Measurements from ENCODE around the gene PRKG1.

PRKG1 gene

GRCh38 chr10:51300617-51301304 is 226.5 kb downstream of the PRKG1 start:
- no peaks in the 10 kb centered on the region for H3K36me3 Mint-ChIP-seq (ENCODE audit: low read depth)
- no peaks in the 10 kb centered on the region for H3K27me3 Mint-ChIP-seq
- H3K4me3 Mint-ChIP-seq = no peak overlapping the region
- H3K4me1 Mint-ChIP-seq (ENCODE audit: low read depth) = no peaks in the 10 kb centered on the region
- DNase-seq = no peak
- no peak overlapping the region for H3K27ac Mint-ChIP-seq
- no peaks in the 10 kb centered on the region for H3K9me3 Mint-ChIP-seq

- H3K36me3 Mint-ChIP-seq (ENCODE audit: low read depth) = no peaks in the 10 kb centered on the region
- no peaks in the 10 kb centered on the region for H3K4me1 Mint-ChIP-seq (ENCODE audit: low read depth)
- no peak overlapping the region for H3K4me3 Mint-ChIP-seq
- no peaks in the 10 kb centered on the region for H3K27me3 Mint-ChIP-seq
- no peaks in the 10 kb centered on the region for H3K9me3 Mint-ChIP-seq
- DNase-seq = no peak
- no peak overlapping the region for H3K27ac Mint-ChIP-seq
These were observed 227.4 kb downstream of the PRKG1 start for GRCh38 chr10:51301644-51302043.

GRCh38 chr10:51302316-51302715 is 228.0 kb downstream of the PRKG1 start:
- Mint-ChIP-seq H3K9me3 (no peaks in the 10 kb centered on the region), H3K4me1 (ENCODE audit: low read depth) (no peaks in the 10 kb centered on the region), H3K4me3 (no peak overlapping the region), H3K27ac (no peak overlapping the region), H3K36me3 (ENCODE audit: low read depth) (no peaks in the 10 kb centered on the region), H3K27me3 (no peaks in the 10 kb centered on the region)
- DNase-seq = no peak

- Mint-ChIP-seq H3K36me3 (ENCODE audit: low read depth) (no peaks in the 10 kb centered on the region), H3K9me3 (no peaks in the 10 kb centered on the region), H3K4me3 (no peak overlapping the region), H3K27ac (no peak overlapping the region), H3K4me1 (ENCODE audit: low read depth) (no peaks in the 10 kb centered on the region), H3K27me3 (no peaks in the 10 kb centered on the region)
- DNase-seq = no peak
These were observed 233.8 kb downstream of the PRKG1 start for GRCh38 chr10:51308116-51308515.

GRCh38 chr10:51311228-51311627 is 236.9 kb downstream of the PRKG1 start:
- Mint-ChIP-seq H3K27ac (no peak overlapping the region), H3K36me3 (ENCODE audit: low read depth) (no peaks in the 10 kb centered on the region), H3K9me3 (no peaks in the 10 kb centered on the region), H3K4me1 (ENCODE audit: low read depth) (no peaks in the 10 kb centered on the region), H3K27me3 (no peaks in the 10 kb centered on the region), H3K4me3 (no peak overlapping the region)
- no peak for DNase-seq

GRCh38 chr10:51312817-51313216 is 238.5 kb downstream of the PRKG1 start:
- Mint-ChIP-seq H3K4me1 (ENCODE audit: low read depth) (no peaks in the 10 kb centered on the region), H3K27ac (no peak overlapping the region), H3K4me3 (no peak overlapping the region), H3K27me3 (no peaks in the 10 kb centered on the region), H3K9me3 (no peaks in the 10 kb centered on the region), H3K36me3 (ENCODE audit: low read depth) (no peaks in the 10 kb centered on the region)
- DNase-seq = no peak

- Mint-ChIP-seq H3K4me1 (ENCODE audit: low read depth) (no peaks in the 10 kb centered on the region), H3K9me3 (no peaks in the 10 kb centered on the region), H3K27me3 (no peaks in the 10 kb centered on the region), H3K27ac (no peak overlapping the region), H3K36me3 (ENCODE audit: low read depth) (no peaks in the 10 kb centered on the region), H3K4me3 (no peak overlapping the region)
- no peak for DNase-seq
These were observed 239.0 kb downstream of the PRKG1 start for GRCh38 chr10:51313251-51313650.

- no peak for DNase-seq
- Mint-ChIP-seq H3K4me1 (ENCODE audit: low read depth) (no peaks in the 10 kb centered on the region), H3K27me3 (no peaks in the 10 kb centered on the region), H3K9me3 (no peaks in the 10 kb centered on the region), H3K36me3 (ENCODE audit: low read depth) (no peaks in the 10 kb centered on the region), H3K4me3 (no peak overlapping the region), H3K27ac (no peak overlapping the region)
These were observed 239.6 kb downstream of the PRKG1 start for GRCh38 chr10:51313773-51314478.

- DNase-seq = no peak
- no peak overlapping the region for H3K4me3 Mint-ChIP-seq
- H3K27me3 Mint-ChIP-seq = no peaks in the 10 kb centered on the region
- no peaks in the 10 kb centered on the region for H3K36me3 Mint-ChIP-seq (ENCODE audit: low read depth)
- no peak overlapping the region for H3K27ac Mint-ChIP-seq
- no peaks in the 10 kb centered on the region for H3K4me1 Mint-ChIP-seq (ENCODE audit: low read depth)
- H3K9me3 Mint-ChIP-seq = no peaks in the 10 kb centered on the region
These were observed 240.2 kb downstream of the PRKG1 start for GRCh38 chr10:51314481-51314880.

- no peaks in the 10 kb centered on the region for H3K27me3 Mint-ChIP-seq
- H3K4me1 Mint-ChIP-seq (ENCODE audit: low read depth) = no peaks in the 10 kb centered on the region
- no peaks in the 10 kb centered on the region for H3K9me3 Mint-ChIP-seq
- DNase-seq = no peak
- no peak overlapping the region for H3K4me3 Mint-ChIP-seq
- no peak overlapping the region for H3K27ac Mint-ChIP-seq
- H3K36me3 Mint-ChIP-seq (ENCODE audit: low read depth) = no peaks in the 10 kb centered on the region
These were observed 244.3 kb downstream of the PRKG1 start for GRCh38 chr10:51318399-51319172.

GRCh38 chr10:51319173-51319435 is 244.8 kb downstream of the PRKG1 start:
- Mint-ChIP-seq H3K9me3 (no peaks in the 10 kb centered on the region), H3K4me1 (ENCODE audit: low read depth) (no peaks in the 10 kb centered on the region), H3K36me3 (ENCODE audit: low read depth) (no peaks in the 10 kb centered on the region), H3K27me3 (no peaks in the 10 kb centered on the region), H3K27ac (no peak overlapping the region), H3K4me3 (no peak overlapping the region)
- DNase-seq = no peak

GRCh38 chr10:51321300-51321699 is 247.0 kb downstream of the PRKG1 start:
- no peaks in the 10 kb centered on the region for H3K36me3 Mint-ChIP-seq (ENCODE audit: low read depth)
- DNase-seq = no peak
- peaks cover 4% of the 10 kb centered on the region for H3K9me3 Mint-ChIP-seq
- H3K27me3 Mint-ChIP-seq = no peaks in the 10 kb centered on the region
- no peak overlapping the region for H3K4me3 Mint-ChIP-seq
- no peak overlapping the region for H3K27ac Mint-ChIP-seq
- no peaks in the 10 kb centered on the region for H3K4me1 Mint-ChIP-seq (ENCODE audit: low read depth)

GRCh38 chr10:51321980-51322379 is 247.7 kb downstream of the PRKG1 start:
- Mint-ChIP-seq H3K27ac (no peak overlapping the region), H3K4me3 (no peak overlapping the region), H3K27me3 (no peaks in the 10 kb centered on the region), H3K9me3 (peaks cover 4% of the 10 kb centered on the region), H3K4me1 (ENCODE audit: low read depth) (no peaks in the 10 kb centered on the region), H3K36me3 (ENCODE audit: low read depth) (no peaks in the 10 kb centered on the region)
- DNase-seq = no peak

GRCh38 chr10:51325649-51326048 is 251.4 kb downstream of the PRKG1 start:
- Mint-ChIP-seq H3K36me3 (ENCODE audit: low read depth) (no peaks in the 10 kb centered on the region), H3K27me3 (no peaks in the 10 kb centered on the region), H3K4me1 (ENCODE audit: low read depth) (no peaks in the 10 kb centered on the region), H3K4me3 (no peak overlapping the region), H3K9me3 (peaks cover 4% of the 10 kb centered on the region), H3K27ac (no peak overlapping the region)
- no peak for DNase-seq

- Mint-ChIP-seq H3K36me3 (ENCODE audit: low read depth) (no peaks in the 10 kb centered on the region), H3K9me3 (peaks cover 4% of the 10 kb centered on the region), H3K4me3 (no peak overlapping the region), H3K4me1 (ENCODE audit: low read depth) (no peaks in the 10 kb centered on the region), H3K27ac (no peak overlapping the region), H3K27me3 (no peaks in the 10 kb centered on the region)
- DNase-seq = no peak
These were observed 251.9 kb downstream of the PRKG1 start for GRCh38 chr10:51326174-51326573.
